Endothelial cell of hepatic sinusoid (primary cell): ENCODE measurements around the gene CMPK2.
"Not testable (repeated sequence)": the region's sequence is repeated elsewhere in the genome, so short reads cannot be mapped to it uniquely, and the experiment has no call there.

Experiments used
- in situ Hi-C: cut with HindIII; loops from 2 replicates; pipeline ENCODE4 v1.10.0; 2017; ENCODE audit warnings: low sequenced_read_pairs

CMPK2 gene

GRCh38 chr2:6865346-6866274, at the start of gene CMPK2:
TSS of gene CMPK2 (minus strand) at chr2:6865907. CDS start at chr2:6865696, 211 bp downstream.
- in situ Hi-C loops: no loop called here

DNA sequence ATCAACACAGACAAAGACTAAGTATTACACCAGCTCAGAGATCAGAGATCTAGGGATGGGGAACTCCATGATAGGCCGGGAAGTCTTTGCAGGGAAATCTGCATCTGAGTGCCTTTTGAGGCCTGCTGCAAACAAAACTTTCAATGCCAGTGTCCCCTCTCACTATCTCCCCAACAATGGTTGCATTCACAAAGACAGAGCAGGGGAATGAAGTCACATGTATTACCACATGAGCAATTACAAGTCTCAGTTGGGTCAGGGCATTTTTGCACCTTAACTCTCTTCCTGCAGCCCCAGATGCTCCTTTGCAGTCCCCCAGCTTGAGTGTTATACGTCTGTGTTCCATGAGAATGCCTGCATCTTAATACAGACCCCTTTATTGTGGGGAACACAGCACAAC, 49.7 kb upstream of the CMPK2 start:
- in situ Hi-C loops: loop anchor here (10.0 kb wide), 1 partner anchor 109 kb away; no protein-coding TSS in a partner anchor

DNA sequence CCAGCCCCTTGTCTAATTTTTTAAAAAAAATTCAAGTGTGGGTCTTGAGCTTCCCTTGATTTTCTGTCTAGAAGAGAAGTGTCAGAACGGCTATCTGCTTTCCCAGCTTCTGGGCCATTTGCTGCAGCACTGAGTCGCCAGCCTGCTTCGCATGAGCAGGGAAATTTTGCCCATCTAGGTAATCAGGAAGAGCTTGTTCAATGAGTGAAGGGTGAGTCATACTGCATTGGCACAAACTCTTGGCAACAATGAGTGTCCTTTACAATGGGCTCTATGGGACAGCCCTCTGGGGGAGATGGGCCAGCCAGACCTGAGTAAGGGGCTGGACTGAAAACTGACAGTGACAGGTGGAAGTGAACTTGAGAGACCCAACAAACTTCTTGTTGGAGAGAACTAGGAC, 49.1 kb upstream of the CMPK2 start:
- in situ Hi-C loops: loop anchor here (10.0 kb wide), 1 partner anchor 110 kb away; no protein-coding TSS in a partner anchor

DNA sequence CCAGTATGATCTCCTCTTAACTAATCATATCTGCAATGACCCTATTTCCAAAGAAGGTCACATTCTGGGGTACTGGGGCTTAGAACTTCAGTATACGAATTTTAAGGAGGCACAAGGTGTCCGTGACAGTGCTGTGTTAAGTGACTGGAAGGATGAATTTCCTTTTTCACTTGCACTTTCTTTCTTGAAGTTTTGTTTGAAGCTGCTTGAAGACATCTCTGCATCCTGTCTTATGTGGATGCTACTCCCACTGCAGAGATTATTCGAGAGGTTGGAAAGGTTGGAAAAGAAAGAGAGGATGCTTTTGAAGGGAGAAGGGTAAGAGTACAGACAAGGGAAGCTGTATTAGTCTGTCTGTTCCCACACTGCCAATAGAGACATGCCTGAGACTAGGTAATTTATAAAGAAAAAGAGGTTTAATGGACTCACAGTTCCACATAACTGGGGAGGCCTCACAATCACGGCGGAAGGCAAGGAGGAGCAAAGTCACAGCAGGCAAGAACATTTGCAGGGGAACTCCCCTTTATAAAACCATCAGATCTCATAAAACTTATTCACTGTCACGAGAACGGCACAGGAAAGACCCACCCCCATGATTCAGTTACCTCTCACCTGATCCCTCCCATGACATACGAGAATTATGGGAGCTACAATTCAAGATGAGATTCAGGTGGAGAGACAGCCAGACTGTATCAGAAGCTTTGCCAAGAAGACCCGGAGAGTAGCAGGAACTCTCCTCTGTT, 47.9 kb upstream of the CMPK2 start:
- in situ Hi-C loops: loop anchor here (10.0 kb wide), 1 partner anchor 111 kb away; no protein-coding TSS in a partner anchor

DNA sequence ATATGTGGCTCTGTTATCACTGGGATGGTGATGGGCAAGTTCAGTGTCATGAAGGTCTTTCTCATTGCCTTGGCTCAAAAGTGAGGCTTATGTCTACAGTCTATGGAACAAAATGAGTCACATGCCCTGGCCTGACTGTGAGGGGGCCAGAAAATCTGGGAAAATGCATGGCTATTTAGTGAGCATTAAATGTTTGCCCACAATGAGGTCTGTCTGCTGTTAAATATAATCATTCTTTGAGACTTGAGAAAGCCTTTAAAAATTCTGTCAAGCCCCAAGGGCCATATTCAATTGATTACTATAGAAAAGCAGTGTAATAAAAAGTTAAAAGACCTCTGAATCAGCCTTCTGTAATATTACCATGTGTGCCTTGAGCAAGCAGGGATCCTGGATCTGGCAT, 46.0 kb upstream of the CMPK2 start:
- in situ Hi-C loops: loop anchor here (10.0 kb wide), 1 partner anchor 113 kb away; no protein-coding TSS in a partner anchor

- in situ Hi-C loops: loop anchor here (10.0 kb wide), 1 partner anchor 115 kb away; no protein-coding TSS in a partner anchor
Observed at GRCh38 chr2:6909431-6910385, 44.0 kb upstream of the CMPK2 start.

- in situ Hi-C loops: no loop called here
Observed at GRCh38 chr2:6908291-6908690, 42.6 kb upstream of the CMPK2 start.

DNA sequence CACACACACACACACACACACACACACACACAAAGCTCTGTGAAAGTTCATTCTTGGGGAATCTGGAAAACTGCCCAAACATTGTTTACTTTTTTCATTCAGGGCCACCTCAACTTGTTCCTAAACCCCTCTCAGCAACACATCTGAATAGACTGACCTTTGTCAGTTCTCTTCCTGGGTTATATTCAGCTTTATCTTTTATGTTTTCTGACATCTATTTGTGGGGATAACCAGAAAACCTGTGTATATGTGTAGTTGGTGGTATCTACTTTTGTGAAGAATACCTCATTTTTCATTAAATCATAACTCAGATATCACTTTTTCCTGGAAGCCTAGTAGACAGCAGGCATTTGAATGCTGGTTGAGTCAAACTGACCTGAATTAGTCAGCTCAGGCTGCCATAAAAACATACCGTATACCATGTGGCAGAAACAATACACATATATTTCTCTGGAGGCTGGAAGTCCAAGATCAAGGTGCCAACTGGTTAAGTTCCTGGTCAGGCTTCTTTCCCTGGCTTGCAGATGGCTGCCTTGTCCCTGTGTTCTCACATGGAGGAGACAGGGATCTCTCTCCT, 40.5 kb upstream of the CMPK2 start:
- in situ Hi-C loops: no loop called here

DNA sequence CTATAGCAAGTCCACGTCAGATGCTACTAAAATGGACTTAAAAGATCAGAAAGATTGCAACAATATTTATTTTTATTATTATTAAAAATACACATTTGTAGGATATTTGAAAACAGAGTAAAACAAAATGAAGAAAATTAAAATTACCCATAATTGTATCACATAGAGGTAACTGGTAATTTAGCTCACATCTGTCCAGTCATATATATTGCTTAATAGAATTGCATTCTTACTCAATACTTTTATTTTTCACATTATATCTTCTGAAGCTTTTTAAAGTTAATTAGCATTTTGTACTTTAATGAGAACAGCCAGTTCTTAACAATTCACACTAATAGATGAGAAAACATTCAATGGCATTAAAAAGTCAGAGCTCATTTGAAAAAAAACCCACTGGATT, 40.0 kb upstream of the CMPK2 start:
- in situ Hi-C loops: no loop called here

DNA sequence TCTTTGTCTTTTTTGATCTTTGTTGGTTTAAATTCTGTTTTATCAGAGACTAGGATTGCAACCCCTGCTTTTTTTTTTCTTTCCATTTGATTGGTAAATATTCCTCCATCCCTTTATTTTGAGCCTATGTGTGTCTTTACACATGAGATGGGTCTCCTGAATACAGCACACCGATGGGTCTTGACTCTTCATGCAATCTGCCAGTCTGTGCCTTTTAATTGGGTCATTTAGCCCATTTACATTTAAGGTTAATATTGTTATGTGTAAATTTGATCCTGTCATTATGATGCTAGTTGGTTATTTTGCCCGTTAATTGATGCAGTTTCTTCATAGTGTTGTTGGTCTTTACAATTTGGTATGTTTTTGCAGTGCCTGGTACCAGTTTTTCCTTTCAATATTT, 36.9 kb upstream of the CMPK2 start:
- in situ Hi-C loops: not testable (repeated sequence)

DNA sequence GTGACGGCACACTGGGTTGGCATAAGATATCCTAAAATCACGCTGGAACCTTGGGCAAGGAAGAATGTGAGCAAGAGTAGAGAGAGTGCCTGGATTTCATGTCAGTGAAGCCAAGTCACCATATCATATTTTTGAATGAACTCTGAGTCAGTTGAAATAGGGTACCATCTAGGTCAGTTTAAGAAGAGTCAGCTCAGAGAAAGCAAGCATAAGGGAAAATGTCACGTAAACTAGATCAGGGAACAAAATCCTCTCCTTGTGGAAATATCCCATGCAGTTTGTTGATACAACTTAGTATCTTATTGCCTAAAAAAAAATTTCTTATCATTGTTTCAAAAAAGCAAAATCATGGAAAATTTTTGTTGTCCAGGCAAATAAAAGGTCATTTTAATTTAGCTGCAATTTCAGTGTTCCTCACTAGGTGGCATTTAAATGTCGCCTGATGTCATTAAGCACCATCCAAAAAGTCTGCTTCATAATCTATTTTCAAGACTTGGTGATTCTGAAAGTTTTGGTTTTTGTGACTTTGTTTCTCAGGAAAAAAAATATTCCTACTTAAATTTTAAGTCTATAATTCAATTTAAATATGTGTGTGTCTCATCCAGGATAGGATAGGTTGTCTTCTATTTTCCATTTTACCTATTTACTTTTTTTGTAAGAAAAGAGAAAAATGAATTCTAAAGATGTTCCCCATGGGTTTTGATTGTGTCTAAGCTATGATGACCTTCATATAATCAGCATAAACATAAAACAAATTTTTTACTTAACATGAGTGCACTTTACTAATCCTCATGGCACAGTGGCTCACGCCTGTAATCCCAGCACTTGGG, 31.4 kb upstream of the CMPK2 start:
- in situ Hi-C loops: no loop called here

DNA sequence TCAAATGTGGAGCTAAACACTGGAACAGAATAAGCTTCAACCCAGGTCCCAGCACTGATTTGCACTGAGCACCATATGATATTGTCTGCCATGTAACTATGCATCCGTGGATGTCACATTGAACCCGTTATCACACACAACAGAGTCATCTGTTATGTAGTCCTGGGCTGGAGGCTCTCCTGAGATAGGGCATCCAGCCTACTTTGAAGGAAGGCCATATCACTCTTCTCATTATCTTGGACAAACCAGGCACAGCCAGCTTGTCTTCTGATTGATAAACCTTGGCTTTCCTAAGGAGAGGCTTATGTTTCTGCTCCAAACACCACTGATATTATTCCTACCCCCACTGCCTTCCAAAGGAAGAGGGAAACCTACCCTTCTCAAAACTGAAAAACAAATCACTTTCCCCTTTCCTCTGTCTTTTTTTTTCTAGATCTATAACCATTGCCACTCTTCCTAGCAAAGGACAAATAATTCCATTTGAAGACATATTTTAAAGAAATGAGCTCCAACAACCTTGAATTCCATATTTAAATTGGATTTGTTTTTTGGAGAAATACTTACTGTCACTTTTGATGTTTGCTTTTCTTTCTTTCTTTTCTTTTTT, 28.3 kb upstream of the CMPK2 start:
- in situ Hi-C loops: no loop called here

DNA sequence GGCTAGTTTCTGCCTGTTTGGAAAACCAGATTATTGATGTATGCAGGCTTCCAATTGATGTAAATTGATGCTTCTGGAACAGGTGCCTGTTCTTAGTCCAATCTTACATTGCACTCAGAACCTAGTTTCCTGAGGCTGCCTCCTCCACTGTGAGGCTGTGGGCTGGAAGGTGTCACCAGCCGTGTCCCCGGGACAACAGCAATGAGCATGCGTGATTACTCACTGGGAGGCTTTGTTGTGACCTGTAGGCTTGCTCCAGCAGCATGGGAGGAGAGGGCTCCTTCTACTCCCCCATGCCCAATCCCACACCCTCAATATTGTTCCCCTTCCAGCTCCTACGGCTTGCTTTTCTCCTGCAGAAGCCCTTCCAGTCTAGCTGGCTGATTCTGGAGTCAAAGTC, 23.0 kb upstream of the CMPK2 start:
- in situ Hi-C loops: no loop called here

DNA sequence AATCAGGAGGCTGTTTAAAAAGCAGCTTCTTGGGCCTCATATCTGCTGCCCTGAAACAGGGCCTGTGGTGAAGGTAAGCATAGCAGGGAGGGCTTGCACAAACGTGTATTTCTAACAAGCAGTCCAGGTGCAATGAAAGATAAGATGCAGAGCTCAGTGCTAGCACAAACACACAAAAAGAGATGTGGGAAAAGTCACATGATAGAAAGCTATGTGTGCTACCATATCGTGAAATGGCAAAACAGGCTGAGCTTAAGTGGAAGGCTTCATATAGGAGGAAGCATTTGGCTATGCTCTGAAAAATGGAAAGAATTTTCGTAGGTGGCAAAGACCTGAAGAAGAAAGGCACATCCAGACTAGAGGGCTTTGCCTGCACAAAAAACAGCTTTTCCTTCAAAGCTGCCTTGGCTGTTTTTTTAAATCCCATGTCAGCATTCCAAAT, 22.1 kb upstream of the CMPK2 start:
- in situ Hi-C loops: no loop called here

GRCh38 chr2:6885968-6886367, 20.3 kb upstream of the CMPK2 start:
- in situ Hi-C loops: no loop called here

- in situ Hi-C loops: no loop called here
Observed at GRCh38 chr2:6885551-6885950, 19.8 kb upstream of the CMPK2 start.

DNA sequence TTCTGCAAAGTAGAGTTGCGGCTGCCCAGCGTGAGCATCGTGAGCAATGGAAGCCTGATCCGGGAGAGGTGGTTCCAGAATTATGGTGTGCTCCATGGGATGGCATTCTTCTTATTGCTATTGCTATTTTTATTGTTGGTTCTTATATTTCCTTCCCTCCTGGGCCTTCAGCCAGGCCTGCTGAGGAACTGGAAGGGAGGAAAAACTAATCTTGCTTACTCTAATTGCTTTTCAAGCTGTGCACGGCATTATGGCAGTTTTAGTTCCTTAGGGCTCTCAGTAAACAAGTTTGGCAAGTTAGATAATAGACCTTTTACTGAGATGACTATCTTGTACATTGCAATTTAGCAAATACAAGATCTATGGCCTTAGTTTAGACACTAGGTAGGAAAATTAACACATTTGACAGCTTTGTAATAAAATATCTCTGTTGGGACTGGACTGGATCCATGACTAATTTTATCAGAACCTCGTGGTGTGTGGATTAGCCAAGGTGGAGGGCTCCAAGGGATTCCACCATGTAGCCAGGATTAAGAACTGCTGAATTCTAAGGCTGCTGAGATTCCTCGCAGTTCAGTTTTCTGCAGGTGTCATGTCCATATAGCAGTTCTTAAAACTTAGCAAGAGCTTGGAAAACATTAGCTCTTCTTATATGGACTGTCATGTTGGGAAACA, 17.9 kb upstream of the CMPK2 start:
- in situ Hi-C loops: no loop called here

- in situ Hi-C loops: no loop called here
Observed at GRCh38 chr2:6881516-6881915, 15.8 kb upstream of the CMPK2 start.
